Peyer's patch (tissue), 4 donors: ENCODE results near the gene SLX4IP. TPM values are rescaled to one million over a fixed set of nuclear protein-coding genes. Genes with fewer than 3 reads are reported as not detected.

Experiments used
- DNase-seq, 3 donors: peaks; one replicate each; pipeline ENCODE4 v3.0.0-alpha.2; 2017 to 2019
- H3K27ac ChIP-seq, 4 donors: fragments of 200-600 bp; sonication (generic); one replicate each; pipeline ENCODE4 v1.5.1; 2016 to 2019
- H3K27me3 ChIP-seq, 2 donors: fragments of 200-600 bp; sonication (generic); one replicate each; pipeline ENCODE4 v1.5.1; 2019
- H3K36me3 ChIP-seq, 3 donors: fragments of 200-600 bp; sonication (generic); one replicate each; pipeline ENCODE4 v1.5.1; 2016 to 2019
- H3K4me1 ChIP-seq, 4 donors: fragments of 200-600 bp; sonication (generic); one replicate each; pipeline ENCODE4 v1.5.1; 2016 to 2019
- H3K4me3 ChIP-seq, 4 donors: fragments of 200-600 bp; sonication (generic); 1 replicate in 3 of 4; 2 replicates in 1 of 4; pipeline ENCODE4 v1.5.1; 2016 to 2019; ENCODE audit warnings: mild to moderate bottlenecking in 1 of 4
- H3K9me3 ChIP-seq, 4 donors: fragments of 200-600 bp; sonication (generic); one replicate each; pipeline ENCODE4 v1.5.1; 2016 to 2019; ENCODE audit warnings: mild to moderate bottlenecking in 1 of 4
- CTCF ChIP-seq, 6 experiments: fragments of 450-650 bp in 4 of 6; fragments of 200-600 bp in 2 of 6; sonication (generic) in 1 of 6; IDR thresholded peaks; one replicate each; pipeline ENCODE4 v1.5.1; 2017 to 2019; ENCODE audit warnings: antibody characterized with exemption in 6 of 6, mild to moderate bottlenecking in 3 of 6, moderate library complexity in 1 of 6
- POLR2A ChIP-seq, 2 donors: fragments of 450-650 bp; IDR thresholded peaks; one replicate each; pipeline ENCODE4 v1.5.1; 2017; ENCODE audit warnings: antibody characterized with exemption in 2 of 2, mild to moderate bottlenecking in 2 of 2, moderate library complexity in 2 of 2
- total RNA-seq, 4 donors: library from RNA; depleted of rRNA; stranded (reverse); fragments of >200 nt; gene quantifications; one replicate each; pipeline ENCODE4 v1.1.0, GENCODE V29; 2016

SLX4IP gene
- total RNA-seq, 4 donors from 2014 or later = 6.1 to 9.0 (median 7.9) TPM

- H3K27me3 ChIP-seq = no peaks in the 10 kb centered on the region
- peak; percentile 21 to 80 (median 63) for DNase-seq
- H3K27ac ChIP-seq = no peak overlapping the region
- H3K9me3 ChIP-seq = no peaks in the 10 kb centered on the region
- H3K36me3 ChIP-seq = no peaks in the 10 kb centered on the region
- no peaks in the 10 kb centered on the region for H3K4me1 ChIP-seq
- H3K4me3 ChIP-seq = no peak overlapping the region
- TF ChIP-seq POLR2A (IDR thresholded peaks at IDR 0.05) (no peak), CTCF (IDR thresholded peaks at IDR 0.05) (peak; percentile 31 to 91 (median 74))
These were observed 118.3 kb downstream of the SLX4IP start for GRCh38 chr20:10553326-10553984.

- no peaks in the 10 kb centered on the region for H3K27me3 ChIP-seq
- TF ChIP-seq POLR2A (IDR thresholded peaks at IDR 0.05) = no peak
- TF ChIP-seq CTCF (IDR thresholded peaks at IDR 0.05) = no peak
- no peak overlapping the region for H3K4me3 ChIP-seq
- H3K36me3 ChIP-seq = no peaks in the 10 kb centered on the region
- no peaks in the 10 kb centered on the region for H3K4me1 ChIP-seq
- no peak overlapping the region for H3K27ac ChIP-seq
- no peak for DNase-seq
- no peaks in the 10 kb centered on the region for H3K9me3 ChIP-seq
These were observed 119.2 kb downstream of the SLX4IP start for GRCh38 chr20:10554285-10554684.

GRCh38 chr20:10555393-10555792, 120.3 kb downstream of the SLX4IP start:
- Histone ChIP-seq H3K9me3 (no peaks in the 10 kb centered on the region), H3K27ac (no peak overlapping the region), H3K36me3 (no peaks in the 10 kb centered on the region), H3K4me3 (no peak overlapping the region), H3K27me3 (no peaks in the 10 kb centered on the region), H3K4me1 (no peaks in the 10 kb centered on the region)
- no peak for DNase-seq
- no peak for TF ChIP-seq CTCF (IDR thresholded peaks at IDR 0.05)
- no peak for TF ChIP-seq POLR2A (IDR thresholded peaks at IDR 0.05)

GRCh38 chr20:10555865-10556308, 120.8 kb downstream of the SLX4IP start:
- no peak overlapping the region for H3K4me3 ChIP-seq
- TF ChIP-seq CTCF (IDR thresholded peaks at IDR 0.05) (no peak), POLR2A (IDR thresholded peaks at IDR 0.05) (no peak)
- H3K9me3 ChIP-seq = no peaks in the 10 kb centered on the region
- no peaks in the 10 kb centered on the region for H3K27me3 ChIP-seq
- no peak overlapping the region for H3K27ac ChIP-seq
- no peak for DNase-seq
- H3K36me3 ChIP-seq = no peaks in the 10 kb centered on the region
- no peaks in the 10 kb centered on the region for H3K4me1 ChIP-seq

- H3K27ac ChIP-seq = no peak overlapping the region
- H3K4me1 ChIP-seq = no peaks in the 10 kb centered on the region
- TF ChIP-seq POLR2A (IDR thresholded peaks at IDR 0.05) (no peak), CTCF (IDR thresholded peaks at IDR 0.05) (no peak)
- no peaks in the 10 kb centered on the region for H3K27me3 ChIP-seq
- no peaks in the 10 kb centered on the region for H3K9me3 ChIP-seq
- H3K36me3 ChIP-seq = no peaks in the 10 kb centered on the region
- DNase-seq = no peak
- no peak overlapping the region for H3K4me3 ChIP-seq
These were observed 121.5 kb downstream of the SLX4IP start for GRCh38 chr20:10556519-10557083.
